GM18951 (cell line): ENCODE data around the gene ECI1.
"Not testable (repeated sequence)": the region's sequence is repeated elsewhere in the genome, so short reads cannot be mapped to it uniquely, and the experiment has no call there.

Experiments used
- POLR2A ChIP-seq: IDR thresholded peaks from 4 replicates; pipeline ENCODE4 v1.6.1; 2011; ENCODE audit warnings: mild to moderate bottlenecking; ENCODE audit not compliant: insufficient read length, insufficient read depth; ENCODE audit errors: extremely low read depth
- in situ Hi-C: fragments of 300-500 bp; cut with MboI; formaldehyde crosslinking; loops from one replicate; pipeline ENCODE4 v1.12.0; 2022; ENCODE audit warnings: low sequenced_read_pairs, mixed read lengths, inconsistent platforms; ENCODE audit not compliant: unreplicated experiment

Gene ECI1

DNA sequence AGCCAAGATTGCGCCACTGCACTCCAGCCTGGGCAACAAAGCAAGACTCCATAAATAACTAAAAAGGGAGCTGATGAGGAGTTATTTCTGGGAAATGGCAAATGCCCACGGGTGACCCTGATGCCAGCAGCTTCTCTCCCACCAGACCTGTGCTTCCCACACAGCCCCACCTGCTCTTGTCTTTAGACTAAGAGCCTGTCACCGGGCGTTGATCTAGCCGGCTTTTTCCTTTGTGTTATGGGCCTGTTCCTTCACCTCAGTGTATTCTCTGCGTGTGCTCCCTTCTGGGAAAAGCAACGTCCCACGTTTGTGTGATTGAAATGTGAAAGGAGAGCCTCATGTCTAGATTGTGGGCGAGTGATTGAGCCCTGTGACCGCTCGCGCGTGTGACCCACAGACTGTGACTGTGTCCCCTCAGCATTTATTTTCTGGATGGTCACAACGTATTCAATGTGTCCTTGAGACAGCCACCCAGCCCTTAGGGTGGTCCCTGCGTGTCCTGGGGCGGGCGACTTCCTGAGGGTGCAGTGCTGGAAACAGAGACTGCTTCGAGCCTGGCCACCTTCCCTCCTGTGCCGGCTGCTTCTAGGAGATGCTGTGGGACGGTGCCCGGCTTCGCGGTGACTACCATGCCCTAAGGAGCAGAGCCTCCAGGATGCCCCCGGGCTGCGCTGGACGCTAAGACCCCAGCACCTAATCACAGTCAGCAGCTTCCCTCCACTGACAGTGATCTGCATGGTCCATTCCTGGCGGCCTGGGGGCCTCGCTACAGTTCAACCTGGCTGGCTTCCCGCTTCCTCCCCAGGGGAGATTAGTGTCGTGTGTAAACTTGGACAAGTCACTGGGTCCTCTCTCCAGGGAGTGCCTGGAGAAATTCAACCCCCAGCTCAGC lies 24.3 kb upstream of the ECI1 start:
- TF ChIP-seq POLR2A: no peak
- in situ Hi-C loops: no loop called here

GRCh38 chr16:2273931-2274330 lies 22.5 kb upstream of the ECI1 start:
- no peak for TF ChIP-seq POLR2A
- in situ Hi-C loops: no loop called here

DNA sequence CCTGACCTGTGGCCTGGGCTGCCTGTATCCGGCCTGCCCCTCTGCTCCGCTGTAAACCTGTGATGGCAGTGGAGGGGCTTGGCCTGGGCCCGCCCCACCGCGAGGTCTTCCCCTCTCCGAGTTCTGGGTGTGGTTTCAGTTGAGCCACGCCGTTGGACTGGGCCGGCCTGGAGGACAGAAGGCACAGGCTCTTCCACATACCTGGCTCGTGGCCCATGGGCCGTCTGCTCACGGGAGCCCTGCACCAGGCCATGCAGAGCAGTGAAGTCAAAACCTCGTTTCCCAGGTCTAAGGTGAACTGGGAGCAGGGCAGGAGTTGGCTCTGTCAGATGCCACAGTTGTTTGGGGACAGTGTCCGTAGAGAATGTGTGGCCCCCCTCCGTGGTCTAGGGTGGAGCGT lies 22.1 kb upstream of the ECI1 start:
- in situ Hi-C loops: no loop called here
- TF ChIP-seq POLR2A: no peak

- in situ Hi-C loops: no loop called here
- no peak for TF ChIP-seq POLR2A
Observed at GRCh38 chr16:2271848-2272461, 20.6 kb upstream of the ECI1 start.

DNA sequence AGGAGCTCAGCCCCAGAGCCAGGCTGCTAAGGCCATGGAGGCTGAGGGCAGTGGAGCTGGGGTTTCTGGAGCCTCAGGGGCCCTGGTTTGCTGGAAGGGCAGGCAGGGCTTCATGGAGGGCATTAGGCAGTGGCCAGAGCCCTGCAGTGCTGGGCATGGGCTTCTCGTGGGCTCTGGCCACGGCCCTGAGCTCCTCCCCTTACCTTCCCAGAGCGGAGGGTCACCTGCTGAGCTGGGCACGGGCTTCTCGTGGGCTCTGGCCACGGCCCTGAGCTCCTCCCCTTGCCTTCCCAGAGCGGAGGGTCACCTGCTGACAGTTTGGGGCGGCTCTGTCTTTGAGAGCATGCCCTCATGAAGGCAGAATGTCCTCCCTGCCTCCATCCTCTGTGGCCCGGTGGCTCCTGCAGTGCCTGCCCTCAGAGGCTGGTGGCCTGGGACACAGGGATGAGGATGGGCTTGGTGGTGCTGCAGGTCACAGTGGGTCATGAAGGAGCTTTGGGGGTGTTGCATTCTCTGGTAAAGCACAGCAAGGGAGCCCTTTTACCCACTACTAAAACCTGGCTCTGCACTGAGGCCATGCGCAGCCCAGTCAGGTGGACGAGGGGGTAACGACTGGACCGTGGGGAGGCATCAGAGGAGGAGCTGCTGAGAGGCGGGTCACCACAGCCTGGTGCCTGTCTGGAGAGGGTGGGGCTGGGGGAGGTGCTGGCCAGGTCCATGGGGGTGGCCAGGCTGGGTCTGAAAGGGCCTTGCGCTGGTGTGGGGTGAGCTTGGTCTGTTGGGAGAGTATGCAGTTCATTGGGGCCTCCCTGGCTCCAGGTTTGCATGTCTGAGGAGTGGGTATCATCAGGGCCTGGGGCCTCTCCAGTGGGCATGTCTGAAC lies 19.4 kb upstream of the ECI1 start:
- TF ChIP-seq POLR2A: no peak
- in situ Hi-C loops: no loop called here

DNA sequence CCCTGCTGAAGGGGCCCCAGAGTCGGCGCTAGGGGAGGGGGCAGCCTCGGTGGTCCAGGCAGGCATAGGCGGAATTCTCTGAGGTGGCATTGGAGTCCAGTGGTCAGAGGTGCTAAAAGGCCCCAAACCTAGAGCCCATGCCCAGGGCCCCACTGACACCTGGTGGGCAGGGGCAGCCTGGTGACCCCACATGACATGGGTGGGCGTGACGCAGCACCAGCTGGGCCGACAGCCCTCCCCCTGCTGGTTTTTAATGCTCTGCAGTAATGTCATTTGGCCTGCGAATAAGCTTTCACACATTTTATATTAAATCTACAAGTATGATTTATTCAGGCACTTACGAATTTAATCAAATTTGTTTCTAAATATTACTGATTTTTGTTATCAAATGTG lies 18.7 kb upstream of the ECI1 start:
- TF ChIP-seq POLR2A: no peak
- in situ Hi-C loops: no loop called here

DNA sequence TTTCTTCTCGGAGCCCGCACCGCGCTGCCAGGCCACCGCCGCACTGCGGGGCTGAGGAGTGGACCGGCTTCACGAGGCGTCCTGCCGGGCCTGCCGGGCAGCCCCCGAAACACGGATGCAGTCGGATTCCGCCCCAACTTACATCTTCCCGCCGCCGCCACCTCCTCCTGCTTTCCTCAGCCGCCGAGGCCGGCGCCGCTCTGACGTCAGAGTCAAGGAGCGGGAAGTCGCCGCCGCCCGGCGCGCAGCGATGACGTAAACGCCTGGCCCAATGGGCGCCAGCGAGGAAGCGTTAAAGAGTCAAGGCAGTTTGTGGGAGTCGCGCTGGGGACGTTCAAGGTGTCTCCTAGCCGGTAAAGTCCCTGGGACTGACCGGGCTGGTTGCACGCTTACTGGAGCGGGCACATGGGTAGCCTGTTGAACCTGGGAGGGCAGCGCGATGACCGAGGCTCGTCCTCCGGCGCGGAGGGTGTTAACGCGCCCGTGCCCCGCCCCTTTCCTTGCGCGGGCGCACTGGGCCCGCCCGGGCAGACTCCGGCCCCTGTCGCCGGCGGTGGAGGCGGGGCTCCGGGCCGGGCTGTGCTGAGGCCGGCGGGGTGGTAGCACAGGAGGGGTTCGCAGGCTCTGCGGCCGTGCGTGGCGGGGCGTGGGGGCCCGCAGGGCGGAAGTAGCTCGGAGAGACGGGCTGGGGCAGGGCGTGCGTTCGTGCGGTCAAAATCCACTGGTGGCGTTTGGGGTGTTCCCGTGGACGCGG lies 16.7 kb upstream of the ECI1 start, which contains the start of gene RNPS1:
Gene RNPS1, minus strand, starts transcription at position 214 of the 754 bp plus-strand sequence. CDS start 3,483 bp downstream, outside the sequence.
- in situ Hi-C loops: no loop called here
- peak; percentile 95 for TF ChIP-seq POLR2A

GRCh38 chr16:2267505-2267912 lies 16.1 kb upstream of the ECI1 start:
- in situ Hi-C loops: not testable (repeated sequence)

DNA sequence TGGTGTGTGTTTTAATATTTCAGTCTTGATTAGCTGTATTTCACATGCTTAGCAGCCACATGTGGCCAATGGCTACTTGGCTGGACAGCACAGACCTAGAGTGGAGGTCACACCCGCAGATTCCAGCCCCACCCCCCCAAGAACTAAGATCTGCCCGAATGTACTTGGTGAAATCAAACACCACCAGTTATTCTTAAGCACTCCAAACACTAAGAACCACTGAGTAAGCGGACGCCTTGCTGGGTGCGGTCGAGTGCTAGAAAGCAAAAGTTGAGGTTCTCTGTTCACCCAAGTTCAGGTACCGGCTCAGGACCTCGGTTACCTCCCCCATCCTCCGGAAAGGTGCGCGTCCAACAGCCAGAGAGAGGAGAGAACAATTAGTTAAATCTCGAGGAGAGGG lies 15.5 kb upstream of the ECI1 start:
- in situ Hi-C loops: not testable (repeated sequence)

- in situ Hi-C loops: not testable (repeated sequence)
Observed at GRCh38 chr16:2263026-2263425, 11.6 kb upstream of the ECI1 start.

- in situ Hi-C loops: no loop called here
- no peak for TF ChIP-seq POLR2A
Observed at GRCh38 chr16:2260250-2260649, 8.9 kb upstream of the ECI1 start.

DNA sequence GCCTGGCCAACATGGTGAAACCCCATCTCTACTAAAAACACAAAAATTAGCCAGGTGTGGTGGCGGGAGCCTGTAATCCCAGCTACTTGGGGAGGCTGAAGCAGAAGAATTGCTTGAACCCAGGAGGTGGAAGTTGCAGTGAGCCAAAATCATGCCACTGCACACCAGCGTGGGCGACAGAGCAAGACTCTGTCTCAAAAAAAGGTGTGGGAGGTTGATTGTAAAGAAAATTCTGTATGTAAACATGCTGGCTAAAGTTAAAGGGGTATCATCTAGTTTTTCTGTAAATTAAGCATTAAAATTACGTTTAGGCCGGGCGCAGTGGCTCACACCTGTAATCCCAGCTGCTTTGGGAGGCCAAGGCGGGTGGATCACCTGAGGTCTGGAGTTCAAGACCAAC lies 7.1 kb upstream of the ECI1 start:
- in situ Hi-C loops: not testable (repeated sequence)

DNA sequence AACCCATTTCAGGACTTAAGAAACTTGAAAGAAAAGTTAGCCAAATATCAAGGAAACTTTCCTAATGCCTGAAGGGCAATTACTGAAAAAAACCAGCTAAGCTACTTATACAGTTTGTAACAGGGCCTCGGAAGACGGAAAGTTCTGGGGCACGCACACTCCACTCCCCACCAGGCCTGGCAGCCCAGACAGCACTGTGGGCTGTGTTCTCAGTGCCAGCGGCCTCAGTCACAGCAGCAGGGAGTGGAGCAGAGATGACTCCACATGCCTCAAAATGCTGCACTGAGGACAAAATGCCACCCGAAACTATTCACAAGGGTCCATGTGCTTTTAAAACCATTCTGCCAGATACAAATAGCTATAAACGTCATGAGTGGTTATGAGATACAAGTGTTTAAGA lies 6.3 kb upstream of the ECI1 start:
- in situ Hi-C loops: no loop called here
- TF ChIP-seq POLR2A: peak; percentile 16
